ENCODE results near the gene LBX1. TPM values are rescaled to one million over a fixed set of nuclear protein-coding genes. Genes with fewer than 3 reads are reported as not detected.

The LBX1 gene
- total RNA-seq, 1 donor from 2014 or later, result not detected

- H3K9me3 ChIP-seq, result no peaks in the 10 kb centered on the region
- peaks cover 100% of the 10 kb centered on the region for H3K27me3 ChIP-seq (ENCODE audit: low read depth)
- H3K4me1 ChIP-seq, result peaks cover 54% of the 10 kb centered on the region
- H3K36me3 ChIP-seq, result no peaks in the 10 kb centered on the region
- DNase-seq, result no peak
- intact Hi-C loops (cut with DNase I), result no loop called here
- H3K27ac ChIP-seq, result no peak overlapping the region
- H3K4me3 ChIP-seq, result no peak overlapping the region
- ATAC-seq, result no peak
- TF ChIP-seq CTCF (IDR thresholded peaks at IDR 0.05), result no peak
Measured at GRCh38 chr10:101224060-101224909, 5.0 kb downstream of the LBX1 start.

- no peak overlapping the region for H3K27ac ChIP-seq
- H3K36me3 ChIP-seq, result no peaks in the 10 kb centered on the region
- peaks cover 49% of the 10 kb centered on the region for H3K4me1 ChIP-seq
- intact Hi-C loops (cut with DNase I), result no loop called here
- DNase-seq, result no peak
- no peaks in the 10 kb centered on the region for H3K9me3 ChIP-seq
- ATAC-seq, result no peak
- peak overlapping the region; percentile 49 for H3K4me3 ChIP-seq
- H3K27me3 ChIP-seq (ENCODE audit: low read depth), result peaks cover 100% of the 10 kb centered on the region
- TF ChIP-seq CTCF (IDR thresholded peaks at IDR 0.05), result no peak
Measured at GRCh38 chr10:101223274-101224059, 5.8 kb downstream of the LBX1 start.

DNA sequence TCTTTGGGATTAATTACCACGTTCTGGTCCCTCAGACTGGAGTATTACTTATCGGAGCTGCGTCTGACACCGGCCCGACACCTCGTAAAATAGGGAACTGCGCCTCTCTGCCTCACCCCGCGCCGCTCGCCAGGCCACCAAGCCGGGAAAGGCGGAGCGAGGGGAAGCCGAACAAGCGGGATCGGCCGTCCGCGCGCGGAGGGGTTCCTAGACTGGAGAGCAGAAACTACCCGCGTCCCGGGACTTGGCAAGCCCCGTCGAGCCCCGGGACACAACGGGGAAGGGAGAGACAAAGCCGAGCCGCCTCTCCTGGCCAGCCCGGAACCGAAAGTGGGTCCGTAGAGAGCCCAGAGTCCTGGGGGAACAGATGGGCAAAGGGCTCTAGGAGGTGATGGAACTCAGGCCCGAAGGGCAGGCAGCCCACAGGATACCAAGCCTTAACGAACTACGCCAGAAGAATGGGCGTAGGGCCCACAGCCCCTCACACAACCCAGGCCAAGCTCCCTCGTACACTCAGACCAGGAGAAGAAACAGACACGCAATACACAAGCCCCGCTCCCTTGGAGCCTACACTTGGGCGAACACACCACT lies 6.5 kb downstream of the LBX1 start:
- Histone ChIP-seq H3K27me3 (ENCODE audit: low read depth) (peaks cover 100% of the 10 kb centered on the region), H3K9me3 (no peaks in the 10 kb centered on the region), H3K27ac (no peak overlapping the region), H3K4me1 (peaks cover 51% of the 10 kb centered on the region), H3K36me3 (no peaks in the 10 kb centered on the region), H3K4me3 (peak overlapping the region; percentile 49)
- no peak for DNase-seq
- no peak for TF ChIP-seq CTCF (IDR thresholded peaks at IDR 0.05)
- peak in 1 of 2 donors; percentile 34 for ATAC-seq
- intact Hi-C loops (cut with DNase I), result no loop called here

- peaks cover 100% of the 10 kb centered on the region for H3K27me3 ChIP-seq (ENCODE audit: low read depth)
- DNase-seq (no peak), ATAC-seq (no peak)
- no peak overlapping the region for H3K27ac ChIP-seq
- TF ChIP-seq CTCF (IDR thresholded peaks at IDR 0.05), result no peak
- intact Hi-C loops (cut with DNase I), result no loop called here
- no peaks in the 10 kb centered on the region for H3K9me3 ChIP-seq
- H3K36me3 ChIP-seq, result no peaks in the 10 kb centered on the region
- peak overlapping the region; percentile 49 for H3K4me3 ChIP-seq
- peaks cover 51% of the 10 kb centered on the region for H3K4me1 ChIP-seq
Measured at GRCh38 chr10:101221963-101222531, 7.2 kb downstream of the LBX1 start.

GRCh38 chr10:101221549-101221948 lies 7.7 kb downstream of the LBX1 start:
- intact Hi-C loops (cut with DNase I), result no loop called here
- no peak for DNase-seq
- ATAC-seq, result no peak

More at GRCh38 chr10:101221549-101221948, 7.7 kb downstream of the LBX1 start:
- H3K4me3 ChIP-seq, result no peak overlapping the region
- H3K27ac ChIP-seq, result no peak overlapping the region
- no peaks in the 10 kb centered on the region for H3K36me3 ChIP-seq
- peaks cover 51% of the 10 kb centered on the region for H3K4me1 ChIP-seq
- H3K9me3 ChIP-seq, result no peaks in the 10 kb centered on the region
- no peak for TF ChIP-seq CTCF (IDR thresholded peaks at IDR 0.05)
- H3K27me3 ChIP-seq (ENCODE audit: low read depth), result peaks cover 100% of the 10 kb centered on the region

Measured in lower lobe of right lung (tissue), 2 donors.